GM12878 (cell line): ENCODE results near the gene OGA. TPM values are rescaled to one million over a fixed set of nuclear protein-coding genes. Genes with fewer than 3 reads are reported as not detected.

Experiments used
- ATAC-seq: fragments of 200-7000 bp; cut with Tn5 transposase; 3 replicates; pipeline ENCODE4 v1.9.1; 2020; ENCODE audit warnings: mild to moderate bottlenecking, moderate library complexity
- BruUV-seq: library from RNA; stranded (reverse); fragments of 400-500 nt; replicated peaks from 2 replicates; lab custom pipeline; 2021; lab: Mats Ljungman, UMichigan
- CTCF ChIA-PET: fragments of 300-600 bp; sonication (Branson Sonifier 250); formaldehyde crosslinking; extraction: SDS; loops from one replicate; lab custom pipeline; 2021; ENCODE audit warnings: inconsistent platforms; lab: Yijun Ruan, JAX
- POLR2A ChIA-PET: fragments of 350-600 bp; formaldehyde crosslinking; extraction: SDS; loops from one replicate; lab custom pipeline; 2021; ENCODE audit warnings: inconsistent platforms; lab: Charles Lee
- RAD21 ChIA-PET: fragments of 300-600 bp; sonication (Branson Sonifier 250); formaldehyde crosslinking; loops from one replicate; lab custom pipeline; 2023; ENCODE audit warnings: antibody characterized with exemption; ENCODE audit not compliant: unreplicated experiment; lab: Charles Lee
- SMC1A ChIA-PET: fragments of 300-600 bp; sonication (Branson Sonifier 250); formaldehyde crosslinking; loops from one replicate; lab custom pipeline; 2023; ENCODE audit not compliant: unreplicated experiment, uncharacterized antibody; lab: Charles Lee
- DNase-seq: peaks from one replicate; pipeline ENCODE4 v3.0.0-alpha.2; 2011; ENCODE audit warnings: low read depth, low spot score
- FAIRE-seq: peaks from 3 replicates; lab custom pipeline; 2011; peaks lifted over from hg19 to GRCh38; lab: Jason Lieb, UNC
- H2AFZ ChIP-seq: 2 replicates; pipeline ENCODE4 v1.6.0; 2011; ENCODE audit warnings: low read depth, low read length, control low read depth; ENCODE audit not compliant: control insufficient read depth
- H3K27ac ChIP-seq: 2 replicates; pipeline ENCODE4 v1.5.1; 2011; ENCODE audit warnings: control low read depth; ENCODE audit not compliant: control insufficient read depth, insufficient read depth
- H3K27me3 ChIP-seq, 2 experiments: replicated peaks in 1 of 2; 2 replicates each; pipeline versions ENCODE4 v1.6.0 to v1.6.1; 2011; ENCODE audit warnings: low read length in 1 of 2; ENCODE audit not compliant: control insufficient read depth in 2 of 2, insufficient read depth in 2 of 2
- H3K36me3 ChIP-seq, 2 experiments: 2 replicates each; pipeline ENCODE4 v1.5.1; 2011; ENCODE audit warnings: low read length in 1 of 2; ENCODE audit not compliant: control insufficient read depth in 2 of 2, insufficient read depth in 2 of 2
- H3K4me1 ChIP-seq: 2 replicates; pipeline ENCODE4 v1.6.1; 2011; ENCODE audit warnings: mild to moderate bottlenecking, low read length, moderate library complexity, mixed read lengths; ENCODE audit not compliant: control insufficient read depth, insufficient read depth
- H3K4me2 ChIP-seq: 2 replicates; pipeline ENCODE4 v1.6.0; 2011; ENCODE audit warnings: control low read depth; ENCODE audit not compliant: control insufficient read depth, insufficient read depth
- H3K4me3 ChIP-seq: fragments of 200-600 bp; sonication (generic); 2 replicates; pipeline ENCODE4 v1.5.1; 2016
- H3K79me2 ChIP-seq: 2 replicates; pipeline ENCODE4 v1.6.0; 2011; ENCODE audit warnings: low read length; ENCODE audit not compliant: control insufficient read depth, insufficient read depth
- H3K9ac ChIP-seq: 2 replicates; pipeline ENCODE4 v1.8.0; 2011; ENCODE audit warnings: low read length, control low read depth, mixed read lengths; ENCODE audit not compliant: control insufficient read depth, insufficient read depth
- H3K9me3 ChIP-seq: replicated peaks from 3 replicates; pipeline ENCODE4 v1.5.1; 2011; ENCODE audit warnings: mild to moderate bottlenecking, low read length; ENCODE audit not compliant: control insufficient read depth, insufficient read depth
- H4K20me1 ChIP-seq: 2 replicates; pipeline ENCODE4 v1.6.0; 2011; ENCODE audit not compliant: control insufficient read depth, insufficient read depth
- ATF7 ChIP-seq: fragments of 450-650 bp; IDR thresholded peaks from 2 replicates; pipeline ENCODE4 v1.6.1; 2016; ENCODE audit warnings: low read depth, mild to moderate bottlenecking
- CHD2 ChIP-seq: IDR thresholded peaks from 2 replicates; pipeline ENCODE4 v1.6.1; 2011; ENCODE audit warnings: low read depth, low read length, improper control_type of control experiment, borderline replicate concordance
- FOXK2 ChIP-seq: fragments of 450-650 bp; IDR thresholded peaks from 2 replicates; pipeline ENCODE4 v1.6.1; 2017; ENCODE audit warnings: mild to moderate bottlenecking, moderate library complexity
- GABPA ChIP-seq: IDR thresholded peaks from 2 replicates; pipeline ENCODE4 v1.6.1; 2014; ENCODE audit warnings: antibody characterized with exemption, low read depth, mild to moderate bottlenecking, inconsistent platforms
- HCFC1 ChIP-seq: fragments of 150-350 bp; IDR thresholded peaks from 2 replicates; pipeline ENCODE4 v1.6.1; 2014; ENCODE audit warnings: low read length
- IKZF2 ChIP-seq, 2 experiments: fragments of 450-650 bp; IDR thresholded peaks; 2 replicates each; pipeline ENCODE4 v1.6.1; 2017; ENCODE audit warnings: mild to moderate bottlenecking in 2 of 2, moderate library complexity in 2 of 2
- SREBF1 ChIP-seq: IDR thresholded peaks from 2 replicates; pipeline ENCODE4 v1.6.1; 2012; ENCODE audit warnings: mild to moderate bottlenecking, low read length
- TBL1XR1 ChIP-seq: IDR thresholded peaks from 2 replicates; pipeline ENCODE4 v1.6.1; 2012; ENCODE audit warnings: low read depth, low read length, improper control_type of control experiment
- WGBS: methylation state at CpG from one replicate; pipeline ENCODE4 v1.1.6; 2016; ENCODE audit warnings: low lambda C conversion rate; ENCODE audit not compliant: insufficient replicate concordance, insufficient coverage; ENCODE audit errors: missing lambda C conversion rate; 5-methylcytosine and 5-hydroxymethylcytosine counted together
- in situ Hi-C: fragments of 300-500 bp; cut with MboI; formaldehyde crosslinking; loops from 9 replicates; pipeline ENCODE4 v1.14.3; 2018; ENCODE audit warnings: mixed read lengths
- intact Hi-C: fragments of 100-400 bp; cut with micrococcal nuclease; formaldehyde crosslinking; loops from one replicate; pipeline ENCODE4 v1.14.2; 2022; ENCODE audit not compliant: unreplicated experiment
- polyA plus RNA-seq, 11 experiments: library from polyadenylated mRNA; depleted of rRNA in 4 of 11; unstranded in 6 of 11; stranded (reverse) in 5 of 11; fragments of >200 nt; fragmentation: Nextera tagmentation in 4 of 11; fragmentation: Illumina TruSeq in 1 of 11; extraction: Ambion mirVana in 4 of 11; extraction: Trizol in 1 of 11; gene quantifications; 1 replicate in 1 of 11; 2 replicates in 10 of 11; pipeline versions ENCODE4 v1.2.1 to v1.2.3, GENCODE V29; 2011 to 2016; ENCODE audit warnings: inconsistent platforms in 2 of 11, missing spikeins in 2 of 11, low read depth in 1 of 11
- total RNA-seq, 4 experiments: library from RNA; depleted of rRNA in 3 of 4; stranded (reverse); fragments of >200 nt in 3 of 4; fragmentation: Illumina TruSeq in 1 of 4; extraction: Trizol in 1 of 4; gene quantifications; 2 replicates each; pipeline versions ENCODE4 v1.2.1 to v1.2.3, GENCODE V29; 2013 to 2021
- TF ChIP-seq, protein P1 (sequence below): fragments of 450-650 bp; IDR thresholded peaks from 2 replicates; pipeline ENCODE4 v1.6.1; 2017; ENCODE audit warnings: borderline replicate concordance
- TF ChIP-seq, protein P2 (sequence below): IDR thresholded peaks from 2 replicates; pipeline ENCODE4 v1.6.1; 2012; ENCODE audit warnings: low read depth, low read length, improper control_type of control experiment

OGA gene
- total and polyA plus RNA-seq, 10 of the 15 experiments (the other 5 are each of a cell fraction or from before 2014, with no cell fraction given): 23.0 to 145 (median 85.2) TPM

DNA sequence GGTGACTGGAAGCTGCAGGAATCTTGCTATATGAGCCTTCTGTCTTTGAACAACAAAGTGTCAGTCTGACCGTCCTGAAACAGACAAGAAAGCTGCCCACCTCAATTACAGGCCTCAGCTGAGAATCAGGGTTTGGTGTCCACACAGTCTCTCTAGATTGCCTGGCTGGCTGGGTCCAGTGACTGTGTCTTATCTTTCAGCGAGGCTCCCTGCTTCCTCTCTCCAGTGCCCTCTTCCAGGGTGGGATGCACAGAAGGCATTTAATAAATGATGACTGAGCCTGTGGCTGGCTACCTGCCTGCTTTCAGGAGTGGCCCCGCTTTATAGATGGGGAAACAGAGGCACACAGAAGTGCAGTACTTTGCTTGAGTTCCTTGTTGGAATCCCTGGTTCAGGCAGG, 69.7 kb downstream of the OGA start:
- FAIRE-seq: no peak
- Histone ChIP-seq H3K9me3 (no peaks in the 10 kb centered on the region), H3K9ac (no peak overlapping the region), H3K4me2 (no peak overlapping the region), H3K4me1 (no peaks in the 10 kb centered on the region), H3K4me3 (no peak overlapping the region), H3K36me3 (no peaks in the 10 kb centered on the region), H3K27me3 (no peaks in the 10 kb centered on the region), H3K27ac (no peak overlapping the region), H4K20me1 (no peaks in the 10 kb centered on the region), H2AFZ (no peak overlapping the region), H3K79me2 (no peaks in the 10 kb centered on the region)
- no peak for TF ChIP-seq FOXK2
- no peak for TF ChIP-seq TBL1XR1
- TF ChIP-seq GABPA: no peak
- TF ChIP-seq, protein P1, sequence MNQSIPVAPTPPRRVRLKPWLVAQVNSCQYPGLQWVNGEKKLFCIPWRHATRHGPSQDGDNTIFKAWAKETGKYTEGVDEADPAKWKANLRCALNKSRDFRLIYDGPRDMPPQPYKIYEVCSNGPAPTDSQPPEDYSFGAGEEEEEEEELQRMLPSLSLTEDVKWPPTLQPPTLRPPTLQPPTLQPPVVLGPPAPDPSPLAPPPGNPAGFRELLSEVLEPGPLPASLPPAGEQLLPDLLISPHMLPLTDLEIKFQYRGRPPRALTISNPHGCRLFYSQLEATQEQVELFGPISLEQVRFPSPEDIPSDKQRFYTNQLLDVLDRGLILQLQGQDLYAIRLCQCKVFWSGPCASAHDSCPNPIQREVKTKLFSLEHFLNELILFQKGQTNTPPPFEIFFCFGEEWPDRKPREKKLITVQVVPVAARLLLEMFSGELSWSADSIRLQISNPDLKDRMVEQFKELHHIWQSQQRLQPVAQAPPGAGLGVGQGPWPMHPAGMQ: no peak
- TF ChIP-seq ATF7: no peak
- no peak for TF ChIP-seq HCFC1
- TF ChIP-seq IKZF2 (IDR thresholded peaks at IDR 0.05): no peak
- TF ChIP-seq CHD2: no peak
- no peak for TF ChIP-seq SREBF1
- TF ChIP-seq, protein P2, sequence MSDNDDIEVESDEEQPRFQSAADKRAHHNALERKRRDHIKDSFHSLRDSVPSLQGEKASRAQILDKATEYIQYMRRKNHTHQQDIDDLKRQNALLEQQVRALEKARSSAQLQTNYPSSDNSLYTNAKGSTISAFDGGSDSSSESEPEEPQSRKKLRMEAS: no peak
- BruUV-seq: no TSS peak
- no peak for DNase-seq
- 10% methylated on average over 3 of the region's 3 CpGs for WGBS
- ATAC-seq: no peak
- ChIA-PET POLR2A (no interaction called here), RAD21 (no interaction called here), CTCF (interaction anchor here (0.9 kb wide), 1 partner anchor 534 kb away, joined by 3 read pairs; no protein-coding TSS in a partner anchor), SMC1A (interaction anchor here (1.0 kb wide), 1 partner anchor 23 kb away, joined by 4 read pairs; no protein-coding TSS in a partner anchor)
- in situ Hi-C loops: no loop called here
- intact Hi-C loops: no loop called here
